GM12892 (cell line): ENCODE results near the gene HMGXB3.

Experiments used
- POLR2A ChIP-seq: IDR thresholded peaks from 2 replicates; pipeline ENCODE4 v1.6.1; 2011; ENCODE audit warnings: low read depth, low read length, control low read depth
- POLR2AphosphoS5 ChIP-seq: IDR thresholded peaks from 2 replicates; pipeline ENCODE4 v1.6.1; 2011; ENCODE audit warnings: low read depth, low read length, control low read depth

GRCh38 chr5:150082889-150083288, 82.3 kb downstream of the HMGXB3 start:
- TF ChIP-seq POLR2A (no peak), POLR2AphosphoS5 (no peak)
